AG04449 (cell line): Measurements from ENCODE around the gene AKAP3.

ENCODE experiments used
- CTCF ChIA-PET: fragments of 350-600 bp; formaldehyde crosslinking; extraction: SDS; loops from one replicate; lab custom pipeline; 2021; ENCODE audit warnings: antibody characterized with exemption; lab: Yijun Ruan, JAX
- POLR2A ChIA-PET: fragments of 400-600, 350-600 bp; formaldehyde crosslinking; extraction: SDS; loops from one replicate; lab custom pipeline; 2020; ENCODE audit warnings: antibody characterized with exemption, inconsistent platforms; lab: Yijun Ruan, JAX
- DNase-seq: peaks from one replicate; pipeline ENCODE4 v3.0.0-alpha.2; 2010; ENCODE audit warnings: low read depth, low spot score
- H3K4me3 ChIP-seq: 2 replicates; pipeline ENCODE4 v1.5.1; 2011; ENCODE audit warnings: low read depth, mild to moderate bottlenecking, control low read depth, low read length
- TF ChIP-seq, protein P1 (sequence below): IDR thresholded peaks from one replicate; pipeline ENCODE4 v1.5.1; 2011; ENCODE audit warnings: mild to moderate bottlenecking, moderate library complexity, low read length, control low read depth, inconsistent platforms; ENCODE audit not compliant: insufficient read depth; ENCODE audit errors: missing control alignments

AKAP3 gene

DNA sequence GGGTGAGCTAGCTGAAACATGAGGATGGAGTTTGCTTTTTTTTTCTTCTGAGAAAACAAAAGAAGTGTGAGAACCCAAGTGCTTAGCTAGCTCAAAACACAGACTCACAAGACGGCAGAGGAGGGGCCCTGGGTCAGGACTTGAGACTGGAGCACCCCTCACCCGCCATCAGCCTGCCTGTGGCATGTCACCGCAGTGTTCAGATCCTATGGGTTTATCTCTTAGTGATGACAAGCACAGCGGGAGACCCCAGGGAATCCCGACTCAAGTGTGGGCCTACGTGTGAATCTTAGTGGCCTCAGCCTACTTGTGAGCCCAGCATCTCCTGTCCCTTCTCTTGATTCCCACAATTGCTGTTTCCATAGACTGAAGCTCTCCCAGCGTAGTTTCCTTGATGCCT, 64.0 kb downstream of the AKAP3 start:
- CTCF ChIA-PET = no interaction called here
- TF ChIP-seq, protein P1, sequence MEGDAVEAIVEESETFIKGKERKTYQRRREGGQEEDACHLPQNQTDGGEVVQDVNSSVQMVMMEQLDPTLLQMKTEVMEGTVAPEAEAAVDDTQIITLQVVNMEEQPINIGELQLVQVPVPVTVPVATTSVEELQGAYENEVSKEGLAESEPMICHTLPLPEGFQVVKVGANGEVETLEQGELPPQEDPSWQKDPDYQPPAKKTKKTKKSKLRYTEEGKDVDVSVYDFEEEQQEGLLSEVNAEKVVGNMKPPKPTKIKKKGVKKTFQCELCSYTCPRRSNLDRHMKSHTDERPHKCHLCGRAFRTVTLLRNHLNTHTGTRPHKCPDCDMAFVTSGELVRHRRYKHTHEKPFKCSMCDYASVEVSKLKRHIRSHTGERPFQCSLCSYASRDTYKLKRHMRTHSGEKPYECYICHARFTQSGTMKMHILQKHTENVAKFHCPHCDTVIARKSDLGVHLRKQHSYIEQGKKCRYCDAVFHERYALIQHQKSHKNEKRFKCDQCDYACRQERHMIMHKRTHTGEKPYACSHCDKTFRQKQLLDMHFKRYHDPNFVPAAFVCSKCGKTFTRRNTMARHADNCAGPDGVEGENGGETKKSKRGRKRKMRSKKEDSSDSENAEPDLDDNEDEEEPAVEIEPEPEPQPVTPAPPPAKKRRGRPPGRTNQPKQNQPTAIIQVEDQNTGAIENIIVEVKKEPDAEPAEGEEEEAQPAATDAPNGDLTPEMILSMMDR = no peak
- no peak for DNase-seq
- no peak overlapping the region for H3K4me3 ChIP-seq
- POLR2A ChIA-PET = no interaction called here

DNA sequence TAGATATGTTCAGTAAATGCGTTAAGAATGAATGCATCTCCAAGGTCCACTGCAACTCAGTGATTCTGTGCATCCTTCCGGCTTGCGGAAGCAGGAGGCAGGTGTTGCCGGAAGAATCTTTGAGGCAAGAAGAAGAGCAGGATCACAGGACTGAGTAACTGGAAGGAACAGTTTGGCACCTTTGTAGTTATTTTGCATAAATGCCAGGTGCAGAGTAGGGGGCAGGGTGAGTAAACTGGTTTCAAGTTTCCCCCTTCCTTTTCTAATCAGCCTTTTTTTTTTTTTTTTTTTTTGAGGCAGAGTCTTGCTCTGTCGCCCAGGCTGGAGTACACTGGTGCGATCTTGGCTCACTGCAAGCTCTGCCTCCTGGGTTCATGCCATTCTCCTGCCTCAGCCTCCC, 64.6 kb downstream of the AKAP3 start:
- ChIA-PET CTCF (no interaction called here), POLR2A (no interaction called here)
- no peak for DNase-seq
- TF ChIP-seq, protein P1 = no peak
- H3K4me3 ChIP-seq = no peak overlapping the region

DNA sequence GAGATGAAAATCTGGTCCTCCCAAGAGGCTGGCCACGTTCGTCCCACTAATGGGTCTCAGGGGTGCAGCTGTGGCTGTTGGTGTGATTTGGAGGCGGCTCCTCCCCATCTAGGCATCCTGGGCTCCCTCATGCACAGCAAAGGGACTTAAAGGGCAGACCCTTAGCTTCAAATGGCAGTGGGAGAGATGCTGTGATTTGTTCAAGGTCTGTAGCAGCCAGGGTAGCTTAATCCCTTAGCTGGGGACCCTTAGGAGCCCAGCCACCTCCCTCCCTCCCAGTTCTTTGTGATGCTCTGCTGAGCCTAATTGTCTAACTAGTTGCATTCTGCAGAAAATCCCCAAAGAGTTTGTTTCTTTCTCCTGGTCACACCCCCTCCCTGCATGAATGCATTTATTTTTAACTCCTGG, 68.6 kb downstream of the AKAP3 start:
- no peak overlapping the region for H3K4me3 ChIP-seq
- ChIA-PET CTCF (interaction anchor here (0.8 to 1.1 kb wide), 4 partner anchors 10 to 181 kb away, joined by 3 to 4 read pairs (median 3); no protein-coding TSS in a partner anchor), POLR2A (no interaction called here)
- DNase-seq = no peak
- TF ChIP-seq, protein P1 = no peak

DNA sequence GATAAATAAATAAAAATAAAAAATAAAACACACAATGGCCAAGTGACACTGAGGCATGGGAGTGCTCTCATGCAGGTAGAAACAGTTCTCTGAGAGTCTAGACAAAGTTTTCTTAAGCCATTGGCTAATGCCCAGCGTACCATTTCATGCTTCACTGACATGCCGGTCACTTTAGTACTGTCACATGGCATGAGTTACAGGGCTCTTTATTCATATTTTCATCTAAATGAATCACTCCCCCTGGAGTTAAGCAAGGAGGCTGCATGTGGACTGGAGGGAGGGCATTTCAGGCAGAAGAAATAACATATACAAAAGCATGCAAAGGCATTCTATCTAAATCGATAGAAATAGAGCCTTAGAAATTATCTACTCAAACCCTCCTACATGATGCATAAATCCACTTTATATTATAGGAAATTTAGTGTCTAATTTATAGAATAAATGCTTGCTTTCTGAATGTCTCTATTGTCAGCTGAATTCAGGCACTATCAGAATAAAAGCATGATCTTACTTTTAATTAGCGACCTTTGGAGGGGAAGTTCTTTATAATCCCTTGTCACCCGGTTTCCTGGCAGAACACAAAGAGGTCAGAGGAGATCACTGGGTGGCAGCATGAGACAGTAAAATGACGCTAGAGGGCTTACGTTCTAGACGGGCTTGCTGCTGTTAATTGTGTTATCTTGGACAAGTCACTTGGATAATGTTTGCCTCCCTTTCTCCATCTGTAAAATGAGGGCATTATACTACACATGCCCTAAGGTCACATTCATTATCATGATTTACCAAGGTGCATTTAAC, 69.3 kb downstream of the AKAP3 start:
- no peak for DNase-seq
- ChIA-PET CTCF (interaction anchor here (1.0 to 1.1 kb wide), 2 partner anchors 14 to 182 kb away, joined by 3 to 4 read pairs; no protein-coding TSS in a partner anchor), POLR2A (no interaction called here)
- H3K4me3 ChIP-seq = no peak overlapping the region
- TF ChIP-seq, protein P1 = no peak

DNA sequence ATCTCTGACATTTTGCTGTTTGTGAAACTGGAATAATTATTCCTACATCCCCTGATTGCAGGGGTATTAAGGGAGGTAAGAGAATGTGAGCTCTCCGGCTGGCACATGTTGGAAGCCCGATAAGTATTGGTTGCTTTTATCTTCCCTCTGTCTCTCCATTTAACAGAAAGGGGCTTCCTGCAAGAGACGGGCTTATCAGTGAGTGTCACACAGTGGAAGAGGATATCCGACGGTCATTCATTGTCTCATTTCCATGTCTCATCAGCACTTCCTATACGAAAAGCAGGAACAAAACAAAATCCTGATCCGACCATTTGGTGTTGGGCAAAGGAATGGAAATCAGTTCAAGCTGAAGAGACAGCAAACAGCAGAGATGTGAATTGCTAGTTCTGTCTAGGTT, 76.2 kb downstream of the AKAP3 start:
- ChIA-PET POLR2A (no interaction called here), CTCF (no interaction called here)
- TF ChIP-seq, protein P1 = no peak
- DNase-seq = no peak
- H3K4me3 ChIP-seq = no peak overlapping the region

DNA sequence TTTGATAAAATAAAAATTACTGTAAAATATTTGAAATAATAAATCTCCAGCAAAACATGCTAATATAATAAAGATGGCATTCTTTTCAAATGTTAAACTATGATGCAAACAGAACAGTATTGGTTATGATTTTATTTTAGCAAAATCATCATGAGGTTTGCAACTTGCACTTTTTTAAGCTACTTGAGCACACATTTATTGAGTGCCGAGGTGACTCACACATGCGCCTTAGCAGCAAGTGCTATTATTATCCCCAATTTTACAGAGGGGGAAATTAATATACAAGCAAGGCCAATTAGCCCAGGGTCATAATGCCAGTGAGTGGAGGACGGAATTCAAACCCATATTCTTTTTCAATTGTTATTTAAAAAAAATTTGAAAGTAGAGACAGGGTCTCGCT, 79.6 kb downstream of the AKAP3 start:
- H3K4me3 ChIP-seq = no peak overlapping the region
- DNase-seq = no peak
- ChIA-PET CTCF (interaction anchor here (1.0 kb wide), 1 partner anchor 33 kb away, joined by 3 read pairs; no protein-coding TSS in a partner anchor), POLR2A (no interaction called here)
- TF ChIP-seq, protein P1 = no peak
